Activated CD4-positive, alpha-beta T cell treated with anti-CD3 and anti-CD28 coated beads for 24 hours (primary cell): ENCODE measurements around the gene EXO1.
"Not testable (repeated sequence)": the region's sequence is repeated elsewhere in the genome, so short reads cannot be mapped to it uniquely, and the experiment has no call there.

Experiments
- DNase-seq, 2 donors: peaks; one replicate each; pipeline ENCODE4 v3.0.0-alpha.2; 2020; ENCODE audit warnings: low read depth in 2 of 2

The EXO1 gene

GRCh38 chr1:241847796-241848685 lies at the start of gene EXO1:
Gene EXO1 (plus strand): TSS chr1:241848204. CDS start chr1:241850426, 2,222 bp downstream.
- peak; percentile 75 to 82 for DNase-seq

- DNase-seq = no peak
These were observed 48.6 kb upstream of the EXO1 start for GRCh38 chr1:241799416-241799815.

GRCh38 chr1:241800640-241801039 lies 47.4 kb upstream of the EXO1 start:
- DNase-seq = no peak

GRCh38 chr1:241802863-241803262 lies 45.1 kb upstream of the EXO1 start:
- no peak for DNase-seq

- DNase-seq = not testable (repeated sequence)
These were observed 43.3 kb upstream of the EXO1 start for GRCh38 chr1:241804706-241805105.

- DNase-seq = no peak
These were observed 39.7 kb upstream of the EXO1 start for GRCh38 chr1:241808265-241808664.

- no peak for DNase-seq
These were observed 37.1 kb upstream of the EXO1 start for GRCh38 chr1:241810769-241811405.

GRCh38 chr1:241813768-241814320 lies 34.2 kb upstream of the EXO1 start:
- DNase-seq = no peak

- no peak for DNase-seq
These were observed 32.0 kb upstream of the EXO1 start for GRCh38 chr1:241816008-241816407.

GRCh38 chr1:241817331-241817792 lies 30.6 kb upstream of the EXO1 start:
- DNase-seq = no peak

- DNase-seq = no peak
These were observed 29.9 kb upstream of the EXO1 start for GRCh38 chr1:241817956-241818612.

GRCh38 chr1:241819340-241819866 lies 28.6 kb upstream of the EXO1 start:
- DNase-seq = no peak

- DNase-seq = no peak
These were observed 26.6 kb upstream of the EXO1 start for GRCh38 chr1:241821363-241821762.

- DNase-seq = no peak
These were observed 25.2 kb upstream of the EXO1 start for GRCh38 chr1:241822846-241823245.

GRCh38 chr1:241823925-241824324 lies 24.1 kb upstream of the EXO1 start:
- no peak for DNase-seq

- DNase-seq = no peak
These were observed 22.4 kb upstream of the EXO1 start for GRCh38 chr1:241825581-241825980.

- not testable (repeated sequence) for DNase-seq
These were observed 21.4 kb upstream of the EXO1 start for GRCh38 chr1:241826613-241827012.

- DNase-seq = no peak
These were observed 20.7 kb upstream of the EXO1 start for GRCh38 chr1:241827264-241827663.

- DNase-seq = no peak
These were observed 19.5 kb upstream of the EXO1 start for GRCh38 chr1:241828463-241829021.

GRCh38 chr1:241829468-241829867 lies 18.5 kb upstream of the EXO1 start:
- DNase-seq = no peak

- DNase-seq = no peak
These were observed 13.1 kb upstream of the EXO1 start for GRCh38 chr1:241834733-241835377.
